Gastrocnemius medialis (tissue), 4 donors: ENCODE results near the gene WDCP. TPM values are rescaled to one million over a fixed set of nuclear protein-coding genes. Genes with fewer than 3 reads are reported as not detected.

Source experiments
- ATAC-seq, 2 donors: fragments of 150-250 bp; one replicate each; pipeline ENCODE4 v1.9.1; 2016
- DNase-seq, 2 donors: peaks; one replicate each; pipeline ENCODE4 v3.0.0-alpha.2; 2019
- H3K27ac ChIP-seq, 4 donors: fragments of 200-600 bp; sonication (generic); 1 replicate in 1 of 4; 2 replicates in 3 of 4; pipeline ENCODE4 v1.5.1; 2016 to 2018; ENCODE audit warnings: mild to moderate bottlenecking in 2 of 4, moderate library complexity in 1 of 4
- H3K27me3 ChIP-seq, 3 donors: fragments of 200-600 bp; sonication (generic) in 2 of 3; 1 replicate in 1 of 3; 2 replicates in 2 of 3; pipeline versions ENCODE4 v1.5.1 to v1.6.0; 2016 to 2019; ENCODE audit warnings: mild to moderate bottlenecking in 1 of 3, moderate library complexity in 1 of 3
- H3K36me3 ChIP-seq, 2 donors: fragments of 200-600 bp; sonication (generic) in 1 of 2; one replicate each; pipeline ENCODE4 v1.5.1; 2017 to 2018
- H3K4me1 ChIP-seq, 2 donors: fragments of 200-600 bp; sonication (generic) in 1 of 2; one replicate each; pipeline ENCODE4 v1.5.1; 2016 to 2017; ENCODE audit warnings: mild to moderate bottlenecking in 2 of 2
- H3K4me3 ChIP-seq, 4 donors: fragments of 200-600 bp; sonication (generic) in 3 of 4; 1 replicate in 1 of 4; 2 replicates in 3 of 4; pipeline ENCODE4 v1.5.1; 2016 to 2019; ENCODE audit warnings: mild to moderate bottlenecking in 2 of 4
- H3K9me3 ChIP-seq, 3 donors: fragments of 200-600 bp; sonication (generic) in 2 of 3; 1 replicate in 1 of 3; 2 replicates in 2 of 3; pipeline ENCODE4 v1.5.1; 2016 to 2019
- CTCF ChIP-seq, 5 experiments: fragments of 450-650 bp in 3 of 5; fragments of 200-600 bp in 2 of 5; sonication (generic) in 2 of 5; IDR thresholded peaks in 4 of 5; conservative IDR thresholded peaks in 1 of 5; 1 replicate in 4 of 5; 2 replicates in 1 of 5; pipeline ENCODE4 v1.5.1; 2016 to 2019; ENCODE audit warnings: antibody characterized with exemption in 5 of 5, mild to moderate bottlenecking in 3 of 5, moderate library complexity in 3 of 5
- POLR2A ChIP-seq, 2 donors: fragments of 450-650 bp; IDR thresholded peaks; one replicate each; pipeline ENCODE4 v1.6.1; 2017; ENCODE audit warnings: antibody characterized with exemption in 2 of 2, mild to moderate bottlenecking in 2 of 2, moderate library complexity in 2 of 2
- in situ Hi-C, 4 donors: fragments of 200-750 bp; cut with MboI; loops; one replicate each; pipeline versions ENCODE4 v1.15.0 to v1.8.0; 2017; ENCODE audit warnings: low sequenced_read_pairs in 4 of 4
- intact Hi-C: fragments of 100-400 bp; cut with DNase I; formaldehyde crosslinking; loops from one replicate; pipeline ENCODE4 v1.15.1; 2023; ENCODE audit warnings: low total_unique reads
- total RNA-seq, 4 donors: library from RNA; depleted of rRNA; stranded (reverse); fragments of >200 nt; gene quantifications; one replicate each; pipeline versions ENCODE4 v1.1.0 to v1.2.3, GENCODE V29; 2016

The WDCP gene
- total RNA-seq, 4 donors from 2014 or later: 4.8 to 8.4 (median 8.3) TPM

GRCh38 chr2:24082787-24083566 lies 35.8 kb upstream of the WDCP start:
- TF ChIP-seq CTCF (IDR thresholded peaks at IDR 0.05 in 4 of 5, conservative IDR thresholded peaks at IDR 0.05 in 1 of 5) (no peak), POLR2A (IDR thresholded peaks at IDR 0.05) (no peak)
- ATAC-seq (no peak), DNase-seq (no peak)
- H3K9me3 ChIP-seq: no peaks in the 10 kb centered on the region
- in situ Hi-C loops: loop anchor here (10.0 to 25.0 kb wide), 3 partner anchors 158 to 258 kb away; partner anchors contain the start of gene ATAD2B (in 1 of the 4)
- intact Hi-C loops: no loop called here
- peaks cover 0 to 11% of the 10 kb centered on the region in 2 donors for H3K36me3 ChIP-seq
- no peaks in the 10 kb centered on the region for H3K27me3 ChIP-seq
- H3K4me3 ChIP-seq: peak overlapping the region in 2 of 4 donors; percentile 50 to 68
- peaks cover 8 to 12% of the 10 kb centered on the region in 2 donors for H3K4me1 ChIP-seq
- H3K27ac ChIP-seq: peak overlapping the region in 2 of 4 donors; percentile 70 to 82

- TF ChIP-seq CTCF (IDR thresholded peaks at IDR 0.05 in 4 of 5, conservative IDR thresholded peaks at IDR 0.05 in 1 of 5) (no peak), POLR2A (IDR thresholded peaks at IDR 0.05) (no peak)
- in situ Hi-C loops (loop anchor here (10.0 to 25.0 kb wide), 3 partner anchors 156 to 256 kb away; partner anchors contain the start of gene ATAD2B (in 1 of the 4)), intact Hi-C loops (no loop called here)
- Histone ChIP-seq H3K4me3 (no peak overlapping the region), H3K36me3 (peaks cover 0 to 11% of the 10 kb centered on the region in 2 donors), H3K4me1 (peaks cover 18 to 19% of the 10 kb centered on the region in 2 donors), H3K27ac (no peak overlapping the region), H3K9me3 (no peaks in the 10 kb centered on the region), H3K27me3 (no peaks in the 10 kb centered on the region)
- no peak for ATAC-seq
- no peak for DNase-seq
Observed at GRCh38 chr2:24080701-24081100, 33.5 kb upstream of the WDCP start.

- peaks cover 21 to 22% of the 10 kb centered on the region in 2 donors for H3K4me1 ChIP-seq
- TF ChIP-seq CTCF (IDR thresholded peaks at IDR 0.05 in 4 of 5, conservative IDR thresholded peaks at IDR 0.05 in 1 of 5) (no peak), POLR2A (IDR thresholded peaks at IDR 0.05) (no peak)
- intact Hi-C loops: loop anchor here (2.0 kb wide), 2 partner anchors 45 to 151 kb away; partner anchors contain the start of genes ATAD2B, FAM228B and PFN4
- ATAC-seq (no peak), DNase-seq (no peak)
- peaks cover 0 to 23% of the 10 kb centered on the region in 2 donors for H3K36me3 ChIP-seq
- in situ Hi-C loops: loop anchor here in 2 of 4 donors (5.0 to 25.0 kb wide), 3 partner anchors 143 to 241 kb away; partner anchors contain the start of gene ATAD2B (in 1 of the 2)
- peak overlapping the region; percentile 84 to 90 (median 87) for H3K27ac ChIP-seq
- peak overlapping the region in 2 of 4 donors; percentile 87 to 92 for H3K4me3 ChIP-seq
- H3K27me3 ChIP-seq: no peaks in the 10 kb centered on the region
- no peaks in the 10 kb centered on the region for H3K9me3 ChIP-seq
Observed at GRCh38 chr2:24077879-24078278, 30.7 kb upstream of the WDCP start.

- ATAC-seq (no peak), DNase-seq (no peak)
- no peaks in the 10 kb centered on the region for H3K9me3 ChIP-seq
- peaks cover 0 to 20% of the 10 kb centered on the region in 2 donors for H3K36me3 ChIP-seq
- no peaks in the 10 kb centered on the region for H3K27me3 ChIP-seq
- H3K4me1 ChIP-seq: peaks cover 21 to 22% of the 10 kb centered on the region in 2 donors
- in situ Hi-C loops (loop anchor here in 2 of 4 donors (5.0 to 25.0 kb wide), 3 partner anchors 143 to 240 kb away; partner anchors contain the start of gene ATAD2B (in 1 of the 2)), intact Hi-C loops (loop anchor here (2.0 kb wide), 2 partner anchors 45 to 151 kb away; partner anchors contain the start of genes ATAD2B, FAM228B and PFN4)
- peak overlapping the region; percentile 84 to 90 (median 87) for H3K27ac ChIP-seq
- peak overlapping the region; percentile 80 to 92 (median 84) for H3K4me3 ChIP-seq
- TF ChIP-seq POLR2A (IDR thresholded peaks at IDR 0.05) (no peak), CTCF (IDR thresholded peaks at IDR 0.05 in 4 of 5, conservative IDR thresholded peaks at IDR 0.05 in 1 of 5) (no peak)
Observed at GRCh38 chr2:24077535-24077877, 30.3 kb upstream of the WDCP start.
